Nucleus accumbens (tissue), 56 donors: ENCODE data around the gene CACNG1.

Experiments used
- DNase-seq, 56 donors: peaks; one replicate each; lab custom pipeline; 2025; lab: John Stamatoyannopoulos, UW

Gene CACNG1

DNA sequence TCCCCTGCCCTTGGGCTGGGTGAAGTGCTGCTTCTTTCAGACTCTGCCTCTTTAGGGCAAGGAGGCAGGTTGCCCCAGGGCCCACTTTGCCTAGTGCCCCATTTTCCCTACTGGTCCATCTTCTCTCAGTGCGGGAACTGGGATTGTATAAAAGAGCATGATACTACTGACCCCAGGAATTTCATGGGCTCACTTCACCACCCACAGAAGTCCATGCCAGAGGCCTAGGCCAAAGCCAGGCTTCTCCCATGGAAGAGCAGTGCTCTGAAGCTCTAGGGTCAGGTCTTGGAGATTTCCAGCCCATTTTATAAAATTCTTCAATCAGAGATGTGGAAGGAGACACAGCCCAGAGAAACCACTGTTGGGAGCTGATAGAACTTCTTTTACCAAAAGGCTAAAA lies 5.7 kb downstream of the CACNG1 start:
- no peak for DNase-seq

DNA sequence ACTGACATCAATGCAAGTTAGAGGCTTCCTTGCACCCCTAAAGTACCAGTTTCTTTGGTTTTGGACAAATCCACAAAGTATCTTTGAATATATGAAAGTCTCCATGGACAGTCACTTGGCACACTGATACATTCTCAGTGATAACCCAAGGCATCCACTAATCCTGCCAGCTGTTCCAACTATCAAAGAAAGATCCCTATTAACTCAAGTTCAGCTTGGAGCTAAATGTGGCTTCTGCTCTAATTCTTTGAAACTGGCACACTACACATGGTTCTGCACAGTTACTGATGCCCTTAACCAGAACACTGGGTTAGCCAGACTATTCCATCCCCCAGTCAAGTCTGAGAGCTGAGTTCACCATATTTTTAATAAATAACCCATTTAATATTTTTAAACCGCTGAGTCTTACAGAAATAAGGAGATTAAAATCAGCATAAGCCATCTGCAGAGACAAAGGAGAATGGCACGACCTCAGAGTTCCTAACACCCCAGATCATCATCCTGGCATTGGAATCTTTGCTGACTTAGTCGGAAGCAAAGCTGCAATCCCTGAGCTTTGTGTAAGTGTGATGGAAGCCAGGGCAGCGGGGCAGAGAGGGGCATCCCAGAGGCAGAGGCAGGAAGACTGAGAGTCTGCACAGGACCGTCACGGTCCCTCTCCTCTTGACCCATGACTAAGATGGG lies 6.3 kb downstream of the CACNG1 start:
- DNase-seq = no peak

DNA sequence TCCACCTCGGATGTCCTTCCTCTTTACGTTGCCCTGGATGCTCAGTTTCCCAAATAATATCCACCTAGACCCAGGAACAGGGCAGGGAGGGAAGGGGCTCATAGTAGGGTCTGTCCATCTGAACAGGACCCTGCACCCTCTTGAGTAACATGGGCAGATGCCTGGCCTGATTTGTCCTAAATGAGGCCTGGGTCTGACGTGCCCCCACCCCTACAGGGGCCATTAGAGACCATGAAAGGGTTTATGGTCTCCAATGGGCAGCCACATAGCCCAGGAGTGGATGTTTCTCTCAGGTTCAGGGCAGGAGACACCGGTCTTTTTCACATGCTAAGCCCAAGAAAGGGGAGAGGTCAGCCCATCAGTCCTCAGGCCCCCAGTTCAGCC lies 6.8 kb downstream of the CACNG1 start:
- DNase-seq = no peak

DNA sequence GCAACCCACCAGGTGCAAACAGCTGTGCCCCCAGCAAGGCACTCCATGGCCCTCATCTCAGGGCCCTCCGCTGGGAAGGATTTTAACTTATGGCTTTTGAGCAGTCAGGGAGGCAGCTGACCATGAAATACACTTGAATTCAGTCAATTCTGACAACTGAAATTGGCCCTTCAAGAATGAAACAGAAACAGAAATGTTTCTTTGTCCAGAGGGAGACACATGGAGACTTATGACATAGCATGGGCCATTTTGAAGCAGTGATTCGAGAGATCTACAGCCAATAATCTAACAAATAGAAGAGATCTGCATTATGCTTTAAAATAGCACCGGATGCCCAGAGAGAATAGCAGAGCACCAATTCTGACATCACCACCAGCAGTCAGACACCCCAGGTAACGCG lies 7.5 kb downstream of the CACNG1 start:
- DNase-seq = no peak

DNA sequence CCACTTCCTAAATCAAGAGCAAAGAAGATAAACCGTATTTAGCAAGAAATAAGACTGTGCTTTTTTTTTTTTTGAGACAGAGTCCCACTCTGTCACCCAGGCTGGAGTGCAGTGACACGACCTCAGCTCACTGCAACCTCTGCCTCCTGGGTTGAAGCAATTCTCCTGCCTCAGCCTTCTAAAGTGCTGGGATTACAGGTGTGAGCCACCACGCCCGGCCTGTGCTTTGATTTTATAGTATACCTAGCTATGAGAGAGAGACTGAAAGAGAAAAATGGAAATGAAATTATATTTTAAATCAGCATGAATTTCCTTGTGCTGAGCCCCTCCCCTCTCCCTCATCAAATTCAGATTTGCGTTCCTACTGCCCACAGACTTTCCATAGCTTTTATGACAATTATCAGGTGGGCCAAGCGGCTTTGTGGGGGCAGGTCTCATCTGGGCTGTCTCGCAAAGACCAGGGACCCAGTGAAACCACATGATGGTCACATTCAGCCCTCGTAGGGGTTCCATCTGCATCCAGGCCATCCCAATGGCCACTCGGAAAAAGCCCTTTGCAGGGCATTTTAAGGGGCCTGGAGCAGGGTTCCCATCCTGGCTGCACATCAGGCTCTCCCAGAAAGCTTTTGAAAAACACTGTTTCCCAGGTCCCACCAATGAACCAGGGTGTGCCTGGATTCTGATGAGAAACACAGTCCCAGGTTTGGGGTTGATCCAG lies 8.5 kb downstream of the CACNG1 start:
- no peak for DNase-seq

DNA sequence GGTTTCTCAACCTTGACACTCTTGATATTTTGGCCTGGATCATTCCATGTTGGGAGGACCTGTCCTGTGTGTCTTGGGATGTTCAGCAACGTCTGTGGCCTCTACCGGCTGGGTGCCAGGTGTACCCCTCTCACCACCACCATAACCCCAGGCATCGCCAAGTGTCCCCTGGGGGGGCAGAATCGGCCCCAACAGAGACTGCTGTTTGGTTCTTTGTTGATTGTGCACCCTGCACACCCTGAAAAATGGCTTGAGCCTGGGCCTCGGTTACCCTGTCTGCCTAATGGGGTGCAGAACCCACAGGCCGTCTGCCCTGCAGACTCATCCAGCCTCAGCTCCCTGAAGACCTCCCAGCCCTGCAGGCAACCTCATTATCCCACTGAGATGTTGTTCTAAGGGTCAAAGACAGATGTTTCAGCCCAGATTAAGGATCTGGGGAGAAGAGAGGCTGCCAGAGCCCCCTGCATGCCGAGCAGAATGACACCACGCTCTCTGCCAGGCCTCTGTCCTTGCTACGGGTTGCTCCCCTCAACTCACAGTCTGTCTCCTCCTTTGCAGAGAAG lies 9.2 kb downstream of the CACNG1 start:
- DNase-seq = no peak

DNA sequence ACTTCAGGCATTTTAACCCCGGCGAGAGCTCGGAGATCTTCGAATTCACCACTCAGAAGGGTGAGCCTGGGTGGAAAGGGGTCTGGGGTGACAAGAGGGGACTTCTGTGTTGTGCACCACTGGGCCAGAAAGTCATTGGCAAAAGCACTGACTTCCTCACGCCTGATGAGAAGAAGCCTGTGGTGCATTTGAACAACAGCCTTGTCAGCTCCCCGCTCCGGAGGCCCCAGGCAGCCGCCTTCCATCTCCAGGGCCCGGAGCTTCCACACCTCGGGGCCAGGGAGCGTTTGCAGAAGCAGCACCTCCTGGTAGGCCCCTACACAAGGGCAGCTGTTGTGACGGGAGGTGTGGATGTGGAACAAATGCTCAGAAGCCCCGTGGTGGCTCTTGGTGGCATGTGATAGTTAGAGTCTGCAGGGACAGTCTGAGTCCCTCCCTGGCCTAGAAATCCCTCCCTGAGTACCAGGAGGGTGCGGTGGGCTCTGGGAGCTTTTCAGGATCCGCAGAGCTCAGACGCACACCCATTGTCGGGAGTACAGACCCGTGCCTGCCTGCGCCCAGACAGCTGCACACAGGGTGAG lies 9.7 kb downstream of the CACNG1 start:
- DNase-seq = no peak

DNA sequence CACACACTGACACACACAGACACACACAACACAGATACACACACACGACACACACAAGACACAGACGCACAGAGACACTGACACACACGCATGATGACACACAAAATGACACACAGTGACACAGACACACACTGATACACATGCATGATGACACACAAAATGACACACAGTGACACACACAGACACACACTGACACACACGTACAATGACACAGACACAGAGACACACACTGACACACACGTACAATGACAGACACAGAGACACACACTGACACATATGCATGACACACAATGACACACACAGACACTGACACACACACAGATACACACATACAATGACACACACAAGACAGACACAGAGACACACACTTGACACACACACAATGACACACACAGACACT lies 10.3 kb downstream of the CACNG1 start:
- no peak for DNase-seq

DNA sequence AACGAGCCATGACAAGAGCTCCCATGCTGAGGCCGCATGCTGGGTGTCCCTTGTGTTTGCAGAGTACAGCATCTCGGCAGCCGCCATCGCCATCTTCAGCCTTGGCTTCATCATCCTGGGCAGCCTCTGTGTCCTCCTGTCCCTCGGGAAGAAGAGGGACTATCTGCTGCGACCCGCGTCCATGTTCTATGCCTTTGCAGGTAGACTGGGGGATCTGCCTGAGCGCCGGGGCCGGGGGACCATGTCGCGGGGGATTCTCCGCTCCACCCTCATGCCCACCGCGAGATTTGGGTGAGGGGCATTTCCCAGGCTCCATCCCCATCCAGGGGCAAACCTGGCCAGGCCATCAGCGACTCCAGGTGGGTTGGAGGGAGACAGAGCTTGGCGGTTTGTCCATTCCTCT lies 10.7 kb downstream of the CACNG1 start:
- DNase-seq = no peak

DNA sequence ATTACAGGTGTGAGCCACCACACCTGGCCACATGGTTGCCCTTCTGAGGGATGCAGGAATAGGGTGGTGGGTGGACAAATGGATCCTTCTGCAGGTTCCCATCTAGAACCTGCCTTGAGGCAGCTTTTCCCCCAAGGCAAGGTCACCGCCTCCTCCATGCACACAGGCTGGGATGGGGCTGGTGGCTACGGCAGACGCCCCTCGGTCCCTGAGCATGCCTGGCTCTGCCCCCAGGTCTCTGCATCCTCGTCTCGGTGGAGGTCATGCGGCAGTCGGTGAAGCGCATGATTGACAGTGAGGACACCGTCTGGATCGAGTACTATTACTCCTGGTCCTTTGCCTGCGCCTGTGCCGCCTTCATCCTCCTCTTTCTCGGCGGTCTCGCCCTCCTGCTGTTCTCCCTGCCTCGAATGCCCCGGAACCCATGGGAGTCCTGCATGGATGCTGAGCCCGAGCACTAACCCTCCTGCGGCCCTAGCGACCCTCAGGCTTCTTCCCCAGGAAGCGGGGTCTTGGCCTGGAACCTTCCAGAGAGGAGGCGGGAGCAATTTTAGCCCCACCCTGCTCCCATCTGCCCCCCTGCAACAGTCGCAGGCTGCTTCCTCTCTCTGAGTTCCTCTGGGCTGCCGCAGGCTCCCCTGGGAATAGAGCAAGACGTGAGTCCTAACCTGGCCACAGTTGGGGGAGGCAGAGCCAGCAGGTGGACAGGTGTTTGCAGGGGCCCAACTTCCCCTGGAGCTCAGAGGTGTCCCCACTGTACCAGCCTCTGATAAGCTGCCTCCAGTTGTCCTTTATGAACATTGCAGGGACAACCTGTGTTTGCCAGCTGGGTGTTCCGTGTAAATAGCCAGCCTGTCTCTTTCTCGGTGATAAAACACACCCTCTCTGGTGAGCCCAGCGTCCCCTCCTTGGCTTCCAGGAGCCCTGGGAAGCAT lies 11.7 kb downstream of the CACNG1 start:
- no peak for DNase-seq

DNA sequence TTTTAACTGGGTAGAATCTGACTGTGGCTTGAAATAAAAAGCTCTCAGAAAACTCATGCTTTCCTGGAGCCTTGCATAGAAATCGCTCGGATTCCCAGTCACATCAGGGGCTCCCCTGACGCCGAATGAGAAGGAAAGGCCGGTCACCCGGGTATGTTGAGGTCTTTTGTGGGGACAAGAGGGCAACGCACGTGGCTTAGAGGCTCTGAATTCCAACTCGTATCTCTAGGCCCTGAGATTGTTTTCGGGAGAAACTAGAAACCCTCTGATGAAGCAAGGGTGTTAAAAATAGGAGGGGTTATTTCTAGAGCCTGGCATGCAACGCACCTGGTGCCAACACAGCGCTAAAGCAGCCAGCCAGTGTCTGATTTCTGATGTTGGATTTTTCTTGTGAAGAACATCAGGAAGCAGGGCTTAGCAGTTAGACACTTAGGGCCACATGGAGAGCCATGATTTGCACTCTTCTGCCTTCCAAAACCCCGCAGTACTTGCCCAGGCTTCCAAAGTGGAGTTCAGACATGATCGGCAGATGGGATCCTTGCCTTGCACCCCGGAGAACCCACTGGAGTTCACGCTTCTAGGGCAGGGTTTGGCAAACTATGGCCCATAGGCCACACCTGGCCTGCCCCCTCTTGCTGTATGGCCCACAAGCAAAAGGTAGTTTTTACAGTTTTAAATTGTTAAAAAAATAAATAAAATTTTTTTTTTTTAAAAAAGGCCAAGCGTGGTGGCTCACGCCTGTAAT lies 12.6 kb downstream of the CACNG1 start:
- DNase-seq = no peak

DNA sequence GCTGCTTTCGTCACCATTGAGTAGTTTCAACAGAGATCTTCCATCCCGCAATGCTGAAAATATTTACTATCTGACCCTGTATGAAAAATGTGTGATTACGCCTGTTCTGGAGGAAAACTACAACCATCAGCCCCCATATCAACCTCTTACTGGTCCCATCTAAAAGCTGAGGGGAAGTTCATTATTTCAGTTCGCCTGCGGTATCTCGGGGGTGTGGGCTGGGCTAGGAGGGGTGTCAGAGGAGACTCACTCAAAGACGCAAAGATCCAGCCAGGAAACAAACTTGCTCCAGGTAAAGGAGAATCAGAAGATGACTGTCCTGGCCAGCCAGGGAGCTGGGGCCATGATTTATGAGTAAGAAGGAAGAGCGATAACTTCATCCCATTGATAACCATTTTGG lies 13.7 kb downstream of the CACNG1 start:
- DNase-seq = no peak

DNA sequence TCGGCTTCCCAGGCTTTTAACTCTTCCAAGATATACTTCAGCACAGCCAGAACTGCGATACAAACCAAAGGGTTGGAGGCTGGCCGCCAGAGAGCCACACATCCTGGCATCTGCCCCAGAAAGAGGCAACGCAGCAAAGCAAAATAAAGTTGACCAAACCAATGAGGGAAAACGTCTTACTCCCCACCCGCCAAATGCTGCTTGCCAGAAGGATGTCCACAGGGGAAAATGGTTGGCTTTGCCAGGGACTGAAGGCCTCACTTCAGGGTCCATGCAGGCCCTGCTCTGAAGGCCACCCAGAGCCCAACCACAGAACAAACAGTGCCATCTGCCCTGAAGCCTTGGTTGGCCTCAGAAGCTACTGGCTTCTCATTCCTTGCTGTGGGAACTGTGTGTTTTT lies 15.0 kb downstream of the CACNG1 start:
- peak in 9 of 56 donors; percentile 4 to 40 (median 21) for DNase-seq

DNA sequence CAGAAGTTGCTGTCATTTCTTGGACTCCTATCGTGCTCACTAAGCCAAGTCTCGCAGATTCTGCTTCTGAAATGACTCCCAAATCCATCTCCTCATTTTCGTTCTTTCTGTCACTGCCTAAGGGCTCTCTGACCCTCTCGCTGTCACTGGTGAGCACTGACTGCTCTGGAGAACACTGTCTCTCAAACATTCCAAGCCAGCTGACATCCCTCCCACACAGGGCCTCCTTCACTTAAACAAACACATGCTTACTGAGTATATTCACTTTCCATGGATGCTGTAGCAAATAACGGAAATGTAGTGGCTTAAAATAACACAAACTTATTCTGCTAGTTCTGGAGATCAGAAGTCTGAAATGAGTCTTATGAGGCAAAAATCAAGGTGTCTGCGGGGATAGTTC lies 18.8 kb downstream of the CACNG1 start:
- DNase-seq = no peak

DNA sequence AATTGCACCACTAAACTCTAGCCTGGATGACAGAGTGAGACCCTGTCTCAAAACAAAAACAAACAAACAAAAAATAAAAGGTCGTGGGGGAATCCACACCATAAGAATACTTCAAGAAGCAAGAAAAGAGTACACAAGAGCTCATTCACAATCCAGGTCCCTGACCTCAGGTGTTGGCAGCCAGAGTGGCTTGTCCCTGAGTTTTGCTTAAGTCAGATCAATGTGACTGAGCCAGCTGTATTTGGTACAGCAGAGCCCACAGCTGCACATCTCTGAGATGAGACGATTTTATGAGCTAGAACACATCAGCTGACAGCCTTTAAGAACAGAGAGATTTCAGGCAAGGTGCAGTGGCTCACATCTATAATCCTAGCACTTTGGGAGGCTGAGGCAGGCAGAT lies 22.4 kb downstream of the CACNG1 start:
- no peak for DNase-seq

DNA sequence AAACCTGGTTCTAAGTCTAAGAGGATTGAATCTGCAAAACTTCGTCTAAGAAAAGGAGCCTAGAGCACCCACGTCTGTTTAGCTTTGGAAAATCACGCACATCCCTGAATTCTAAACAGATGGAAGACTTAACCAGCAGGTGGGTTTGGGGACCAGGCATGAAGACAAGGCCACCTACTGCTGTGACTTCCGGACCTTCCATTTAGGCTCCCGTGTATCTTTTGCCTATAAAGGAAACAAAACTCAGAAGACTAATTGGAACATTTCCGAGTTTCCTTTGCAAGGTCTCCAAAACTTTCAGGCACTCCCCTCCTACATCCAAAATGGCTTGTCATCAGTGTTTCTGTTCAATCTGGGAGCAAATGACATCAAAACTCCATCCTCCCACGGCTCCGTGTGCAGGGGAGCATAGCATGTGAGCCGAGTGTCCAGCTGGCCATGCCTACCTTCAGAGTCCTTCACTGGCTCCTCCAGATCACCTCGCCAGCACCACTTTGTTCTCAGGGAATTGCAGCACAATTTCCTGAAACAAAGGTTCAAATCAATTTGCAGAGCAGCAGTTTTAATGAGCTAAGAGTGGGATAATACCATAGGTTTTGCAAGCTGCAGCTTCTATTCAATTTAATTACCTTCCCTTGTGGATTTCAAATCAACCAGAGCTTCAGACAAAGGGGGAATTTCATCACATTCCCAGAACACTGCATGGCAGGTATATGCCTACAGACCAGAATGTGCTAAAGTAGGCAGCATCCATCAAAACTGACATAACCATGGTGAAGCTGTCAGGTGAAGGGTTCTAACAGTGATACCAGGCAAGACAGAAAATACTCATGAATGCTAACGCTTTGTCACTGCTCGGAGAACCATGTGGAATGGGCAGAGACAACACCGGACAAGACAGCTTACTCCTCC lies 23.5 kb downstream of the CACNG1 start:
- peak in 20 of 56 donors; percentile 8 to 73 (median 31) for DNase-seq

DNA sequence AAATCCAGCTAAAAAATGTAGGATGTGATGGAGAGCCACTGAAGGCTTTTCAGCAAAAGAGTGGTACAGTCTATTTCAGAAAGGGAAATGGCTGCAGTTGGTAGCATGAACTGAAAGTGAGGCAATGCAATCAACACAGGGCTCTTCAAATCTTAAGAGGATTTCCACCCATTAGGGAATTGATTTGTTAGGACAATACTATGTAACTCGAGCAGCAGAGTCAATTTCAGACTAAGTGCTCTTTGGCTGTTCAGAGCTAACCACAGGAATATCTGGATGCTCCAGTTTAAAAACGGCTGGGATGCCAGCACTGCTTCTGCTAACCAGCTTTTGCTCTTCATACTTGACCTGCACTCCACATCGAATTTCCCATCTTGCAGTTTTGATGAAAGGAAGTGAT lies 24.6 kb downstream of the CACNG1 start:
- DNase-seq = no peak

DNA sequence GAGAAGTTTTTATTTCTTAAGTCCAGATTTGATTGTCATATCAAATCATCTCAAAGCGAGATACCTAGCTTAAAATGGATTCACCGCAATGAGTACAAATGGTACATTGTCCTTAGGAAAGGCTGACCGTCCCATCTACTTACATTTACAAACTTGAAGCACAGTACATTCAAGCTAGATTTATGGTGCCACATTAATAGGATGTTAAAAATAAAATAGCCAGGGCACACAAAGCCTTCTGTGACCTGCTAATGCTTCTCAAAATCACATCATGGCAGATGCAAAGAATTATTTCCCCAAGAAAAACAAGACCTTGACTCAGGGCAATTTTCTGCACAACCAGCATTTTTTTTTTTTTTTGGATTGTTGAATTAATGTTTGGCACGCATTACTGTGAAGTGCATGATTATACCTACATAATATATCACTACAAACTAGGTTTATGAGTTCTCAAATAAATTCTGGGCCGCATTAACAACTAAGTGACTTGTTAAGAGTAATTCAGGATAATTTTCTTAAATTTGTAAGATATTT lies 25.3 kb downstream of the CACNG1 start:
- DNase-seq = no peak

DNA sequence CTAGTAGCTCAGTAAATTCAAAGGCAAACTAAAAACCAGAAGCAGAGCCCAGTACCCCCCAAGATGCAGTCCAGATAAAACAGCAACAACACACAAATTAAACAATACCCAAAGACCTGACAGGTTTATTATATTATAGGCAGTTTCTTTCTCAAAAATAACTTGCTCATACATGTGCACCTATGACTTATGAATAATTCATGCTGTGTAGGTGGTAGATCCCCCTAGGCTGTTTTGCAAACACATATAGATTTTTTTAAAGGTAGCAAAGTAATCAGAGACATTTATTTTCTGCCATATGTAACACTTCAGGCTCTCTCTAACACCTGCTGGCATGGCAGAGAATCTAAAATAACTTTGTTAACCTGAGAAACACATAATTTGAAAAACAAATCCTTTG lies 27.2 kb downstream of the CACNG1 start:
- DNase-seq = no peak
